SK-N-SH treated with all-trans-retinoic acid at 6 μM for 48 hours (cell line): ENCODE measurements around the gene UVSSA.

Experiments
- ATAC-seq: fragments of 200-7000 bp; cut with Tn5 transposase; 3 replicates; pipeline ENCODE4 v1.9.1; 2020; ENCODE audit warnings: mild to moderate bottlenecking, moderate library complexity
- ARNTL ChIP-seq: fragments of 450-650 bp; formaldehyde crosslinking; IDR thresholded peaks from 2 replicates; pipeline ENCODE4 v1.5.0; 2020; ENCODE audit warnings: low read depth, mild to moderate bottlenecking, moderate library complexity, borderline replicate concordance
- BACH2 ChIP-seq: fragments of 250-450 bp; sonication (Bioruptor Pico); IDR thresholded peaks from 2 replicates; pipeline ENCODE4 v1.9.0; 2021; ENCODE audit warnings: mild to moderate bottlenecking, borderline replicate concordance
- CREB5 ChIP-seq: fragments of 250-450 bp; sonication (Bioruptor Pico); IDR thresholded peaks from 2 replicates; pipeline ENCODE4 v1.5.1; 2020; ENCODE audit warnings: low read depth, mild to moderate bottlenecking, moderate library complexity
- CSDC2 ChIP-seq: fragments of 250-450 bp; sonication (Bioruptor Pico); IDR thresholded peaks from 2 replicates; pipeline ENCODE4 v1.5.0; 2020; ENCODE audit warnings: mild to moderate bottlenecking, moderate library complexity
- CSRNP3 ChIP-seq: fragments of 250-450 bp; sonication (Bioruptor Pico); IDR thresholded peaks from 2 replicates; pipeline ENCODE4 v1.5.1; 2021; ENCODE audit warnings: mild to moderate bottlenecking, moderate library complexity
- ESRRG ChIP-seq: fragments of 250-450 bp; sonication (Bioruptor Pico); IDR thresholded peaks from 2 replicates; pipeline ENCODE4 v1.6.1; 2021; ENCODE audit warnings: mild to moderate bottlenecking
- GLIS3 ChIP-seq: fragments of 250-450 bp; sonication (Bioruptor Pico); IDR thresholded peaks from 2 replicates; pipeline ENCODE4 v1.5.0; 2020; ENCODE audit warnings: mild to moderate bottlenecking, moderate library complexity
- ISL1 ChIP-seq: fragments of 250-450 bp; sonication (Bioruptor Pico); IDR thresholded peaks from 2 replicates; pipeline ENCODE4 v2.1.2; 2022; ENCODE audit warnings: mild to moderate bottlenecking, moderate library complexity
- OSR1 ChIP-seq: fragments of 250-450 bp; sonication (Bioruptor Pico); IDR thresholded peaks from 2 replicates; pipeline ENCODE4 v1.8.0; 2022; ENCODE audit warnings: moderate library complexity, mild to moderate bottlenecking, inconsistent platforms
- POU6F1 ChIP-seq: fragments of 250-450 bp; sonication (Bioruptor Pico); IDR thresholded peaks from 2 replicates; pipeline ENCODE4 v1.8.0; 2021; ENCODE audit warnings: low read depth, mild to moderate bottlenecking, moderate library complexity, borderline replicate concordance
- RARB ChIP-seq: fragments of 250-450 bp; sonication (Bioruptor Pico); IDR thresholded peaks from 2 replicates; pipeline ENCODE4 v1.8.0; 2021; ENCODE audit warnings: mild to moderate bottlenecking, moderate library complexity
- SNAI2 ChIP-seq: fragments of 250-450 bp; sonication (Bioruptor Pico); IDR thresholded peaks from 2 replicates; pipeline ENCODE4 v1.5.0; 2020; ENCODE audit warnings: mild to moderate bottlenecking, moderate library complexity
- TCF4 ChIP-seq: fragments of 250-450 bp; sonication (Bioruptor Pico); IDR thresholded peaks from 2 replicates; pipeline ENCODE4 v1.8.0; 2021; ENCODE audit warnings: mild to moderate bottlenecking, moderate library complexity, borderline replicate concordance
- TOX ChIP-seq: fragments of 250-450 bp; sonication (Bioruptor Pico); IDR thresholded peaks from 2 replicates; pipeline ENCODE4 v1.8.0; 2021; ENCODE audit warnings: mild to moderate bottlenecking, moderate library complexity, borderline replicate concordance
- TSHZ2 ChIP-seq: fragments of 250-450 bp; sonication (Bioruptor Pico); IDR thresholded peaks from 2 replicates; pipeline ENCODE4 v1.5.0; 2020; ENCODE audit warnings: mild to moderate bottlenecking, moderate library complexity
- ZC3H10 ChIP-seq: fragments of 250-450 bp; sonication (Bioruptor Pico); IDR thresholded peaks from 2 replicates; pipeline ENCODE4 v1.5.1; 2021; ENCODE audit warnings: mild to moderate bottlenecking, moderate library complexity
- ZFP3 ChIP-seq: fragments of 250-450 bp; sonication (Bioruptor Pico); IDR thresholded peaks from 2 replicates; pipeline ENCODE4 v1.5.0; 2020; ENCODE audit warnings: mild to moderate bottlenecking, moderate library complexity
- ZFP30 ChIP-seq: fragments of 450-650 bp; formaldehyde crosslinking; IDR thresholded peaks from 2 replicates; pipeline ENCODE4 v1.5.0; 2022; ENCODE audit warnings: mild to moderate bottlenecking, moderate library complexity
- ZNF565 ChIP-seq: fragments of 450-650 bp; formaldehyde crosslinking; conservative IDR thresholded peaks from 2 replicates; pipeline ENCODE4 v1.5.0; 2020; ENCODE audit warnings: low read depth, mild to moderate bottlenecking, moderate library complexity
- ZNF70 ChIP-seq: fragments of 450-650 bp; formaldehyde crosslinking; IDR thresholded peaks from 2 replicates; pipeline ENCODE4 v1.5.0; 2020; ENCODE audit warnings: mild to moderate bottlenecking, moderate library complexity
- ZNF8 ChIP-seq: fragments of 450-650 bp; formaldehyde crosslinking; IDR thresholded peaks from 2 replicates; pipeline ENCODE4 v1.5.0; 2020; ENCODE audit warnings: mild to moderate bottlenecking, moderate library complexity

UVSSA gene

GRCh38 chr4:1317177-1318045, 29.6 kb upstream of the UVSSA start:
- TF ChIP-seq TSHZ2, result no peak
- TF ChIP-seq ARNTL (CRISPR knock-in tag), result no peak
- TF ChIP-seq ZNF8, result no peak
- TF ChIP-seq TOX (CRISPR knock-in tag), result no peak
- TF ChIP-seq ZFP3 (CRISPR knock-in tag), result no peak
- TF ChIP-seq POU6F1 (CRISPR knock-in tag), result no peak
- TF ChIP-seq ZNF565 (CRISPR knock-in tag), result no peak
- no peak for TF ChIP-seq TCF4 (CRISPR knock-in tag)
- TF ChIP-seq OSR1 (CRISPR knock-in tag), result no peak
- no peak for TF ChIP-seq CSDC2 (CRISPR knock-in tag)
- TF ChIP-seq ZNF70 (CRISPR knock-in tag), result no peak
- TF ChIP-seq GLIS3 (CRISPR knock-in tag), result no peak
- TF ChIP-seq CSRNP3 (CRISPR knock-in tag), result no peak
- no peak for TF ChIP-seq ZC3H10 (CRISPR knock-in tag)
- no peak for TF ChIP-seq ESRRG (CRISPR knock-in tag)
- TF ChIP-seq ISL1 (CRISPR knock-in tag), result no peak
- no peak for TF ChIP-seq ZFP30 (CRISPR knock-in tag)
- ATAC-seq, result no peak

GRCh38 chr4:1318046-1318375, 29.0 kb upstream of the UVSSA start:
- TF ChIP-seq ZC3H10 (CRISPR knock-in tag), result no peak
- TF ChIP-seq CREB5, result no peak
- no peak for ATAC-seq

- no peak for ATAC-seq
- no peak for TF ChIP-seq POU6F1 (CRISPR knock-in tag)
- no peak for TF ChIP-seq ZFP30 (CRISPR knock-in tag)
- no peak for TF ChIP-seq ARNTL (CRISPR knock-in tag)
- no peak for TF ChIP-seq ZNF565 (CRISPR knock-in tag)
- TF ChIP-seq TSHZ2, result no peak
- no peak for TF ChIP-seq ZFP3 (CRISPR knock-in tag)
- TF ChIP-seq ISL1 (CRISPR knock-in tag), result no peak
- TF ChIP-seq TOX (CRISPR knock-in tag), result no peak
- TF ChIP-seq SNAI2 (CRISPR knock-in tag), result no peak
- TF ChIP-seq BACH2 (CRISPR knock-in tag), result no peak
- no peak for TF ChIP-seq RARB (CRISPR knock-in tag)
- TF ChIP-seq OSR1 (CRISPR knock-in tag), result no peak
- TF ChIP-seq ZNF70 (CRISPR knock-in tag), result no peak
- no peak for TF ChIP-seq ESRRG (CRISPR knock-in tag)
- no peak for TF ChIP-seq CREB5
Measured at GRCh38 chr4:1318488-1319213, 28.4 kb upstream of the UVSSA start.
